ACHN (cell line): ENCODE measurements around the gene CHRNA10.

Source experiments
- DNase-seq: peaks from one replicate; pipeline ENCODE4 v3.0.0-alpha.2; 2015
- in situ Hi-C: cut with HindIII; loops from 2 replicates; pipeline ENCODE4 v1.10.0; 2017; ENCODE audit warnings: low sequenced_read_pairs, low pct_ligation_motif_present, low pct_unique_long_range_greater_than_20kb

CHRNA10 gene

GRCh38 chr11:3671334-3672254 is at the start of gene CHRNA10:
Gene CHRNA10 (minus strand): TSS chr11:3671384. CDS start chr11:3671312, 72 bp downstream.
- in situ Hi-C loops: no loop called here
- DNase-seq: no peak

- DNase-seq: no peak
- in situ Hi-C loops: no loop called here
These were observed 41.1 kb upstream of the CHRNA10 start for GRCh38 chr11:3712274-3712673.

GRCh38 chr11:3710485-3711259 is 39.5 kb upstream of the CHRNA10 start:
- no peak for DNase-seq
- in situ Hi-C loops: no loop called here

GRCh38 chr11:3709977-3710376 is 38.8 kb upstream of the CHRNA10 start:
- in situ Hi-C loops: no loop called here

GRCh38 chr11:3707176-3707575 is 36.0 kb upstream of the CHRNA10 start:
- in situ Hi-C loops: no loop called here
- no peak for DNase-seq

More at GRCh38 chr11:3709977-3710376, 38.8 kb upstream of the CHRNA10 start:
- no peak for DNase-seq

- in situ Hi-C loops: no loop called here
- DNase-seq: no peak
These were observed 32.2 kb upstream of the CHRNA10 start for GRCh38 chr11:3703383-3703782.

GRCh38 chr11:3700910-3701309 is 29.7 kb upstream of the CHRNA10 start:
- in situ Hi-C loops: no loop called here
- no peak for DNase-seq

GRCh38 chr11:3700410-3700809 is 29.2 kb upstream of the CHRNA10 start:
- no peak for DNase-seq
- in situ Hi-C loops: no loop called here

- in situ Hi-C loops: no loop called here
These were observed 15.6 kb upstream of the CHRNA10 start for GRCh38 chr11:3686751-3687150.

GRCh38 chr11:3685923-3686322 is 14.7 kb upstream of the CHRNA10 start:
- in situ Hi-C loops: no loop called here
- DNase-seq: no peak

More at GRCh38 chr11:3686751-3687150, 15.6 kb upstream of the CHRNA10 start:
- no peak for DNase-seq

- in situ Hi-C loops: no loop called here
- DNase-seq: no peak
These were observed 13.6 kb upstream of the CHRNA10 start for GRCh38 chr11:3684819-3685172.

- no peak for DNase-seq
- in situ Hi-C loops: no loop called here
These were observed 13.1 kb upstream of the CHRNA10 start for GRCh38 chr11:3684129-3684818.

- DNase-seq: no peak
- in situ Hi-C loops: no loop called here
These were observed 11.9 kb upstream of the CHRNA10 start for GRCh38 chr11:3683039-3683438.

GRCh38 chr11:3679077-3679476 is 7.9 kb upstream of the CHRNA10 start:
- in situ Hi-C loops: no loop called here

GRCh38 chr11:3675971-3676370 is 4.8 kb upstream of the CHRNA10 start:
- in situ Hi-C loops: no loop called here
- no peak for DNase-seq

More at GRCh38 chr11:3679077-3679476, 7.9 kb upstream of the CHRNA10 start:
- DNase-seq: no peak

- in situ Hi-C loops: no loop called here
- DNase-seq: peak; percentile 64
These were observed 3.0 kb upstream of the CHRNA10 start for GRCh38 chr11:3674189-3674588.

- in situ Hi-C loops: no loop called here
These were observed 1.4 kb downstream of the CHRNA10 start for GRCh38 chr11:3669742-3670183.

GRCh38 chr11:3669128-3669527 is 2.1 kb downstream of the CHRNA10 start:
- DNase-seq: no peak
- in situ Hi-C loops: no loop called here

More at GRCh38 chr11:3669742-3670183, 1.4 kb downstream of the CHRNA10 start:
- no peak for DNase-seq
